Adrenal gland (tissue), 12 donors: ENCODE results near the gene ERBB4. TPM values are rescaled to one million over a fixed set of nuclear protein-coding genes. Genes with fewer than 3 reads are reported as not detected.

Experiments
- DNase-seq, 7 donors: peaks; one replicate each; pipeline ENCODE4 v3.0.0-alpha.2; 2019 to 2020
- H3K27ac ChIP-seq, 5 donors: fragments of 200-600 bp; sonication (generic) in 4 of 5; 1 replicate in 3 of 5; 2 replicates in 2 of 5; pipeline versions ENCODE4 v1.5.1 to v1.8.0; 2016 to 2020; ENCODE audit warnings: mild to moderate bottlenecking in 1 of 5
- H3K27me3 ChIP-seq: fragments of 200-600 bp; 2 replicates; pipeline ENCODE4 v1.8.0; 2021
- H3K36me3 ChIP-seq, 2 donors: fragments of 200-600 bp; replicated peaks in 1 of 2; 1 replicate in 1 of 2; 2 replicates in 1 of 2; pipeline versions ENCODE4 v1.5.1 to v1.8.0; 2018 to 2022
- H3K4me1 ChIP-seq, 2 donors: fragments of 200-600 bp; replicated peaks in 1 of 2; 1 replicate in 1 of 2; 2 replicates in 1 of 2; pipeline versions ENCODE4 v1.5.1 to v1.8.0; 2018 to 2021
- H3K4me3 ChIP-seq, 4 donors: fragments of 200-600 bp; sonication (generic) in 3 of 4; one replicate each; pipeline ENCODE4 v1.5.1; 2016 to 2018
- H3K9me3 ChIP-seq, 3 donors: fragments of 200-600 bp; sonication (generic) in 1 of 3; replicated peaks in 1 of 3; 1 replicate in 2 of 3; 2 replicates in 1 of 3; pipeline versions ENCODE4 v1.5.1 to v1.8.0; 2016 to 2021
- CTCF ChIP-seq, 6 experiments: fragments of 450-650 bp in 4 of 6; fragments of 200-600 bp in 2 of 6; sonication (generic) in 1 of 6; IDR thresholded peaks; 1 replicate in 5 of 6; 2 replicates in 1 of 6; pipeline versions ENCODE4 v1.5.1 to v1.8.0; 2016 to 2021; ENCODE audit warnings: antibody characterized with exemption in 6 of 6, mild to moderate bottlenecking in 2 of 6, moderate library complexity in 1 of 6
- POLR2A ChIP-seq, 2 donors: fragments of 450-650 bp; IDR thresholded peaks; one replicate each; pipeline ENCODE4 v1.6.1; 2017; ENCODE audit warnings: antibody characterized with exemption in 2 of 2, mild to moderate bottlenecking in 2 of 2, moderate library complexity in 1 of 2
- WGBS, 4 donors: extraction: QIAGEN DNeasy Blood & Tissue Kit in 2 of 4; methylation state at CpG; one replicate each; pipeline versions ENCODE4 v1.1.5 to v1.1.7; 2013 to 2017; 5-methylcytosine and 5-hydroxymethylcytosine counted together
- intact Hi-C, 2 donors: fragments of 100-400 bp; cut with DNase I; formaldehyde crosslinking; loops; one replicate each; pipeline versions ENCODE4 v1.14.1 to v1.15.0; 2022 to 2023
- polyA plus RNA-seq, 3 donors: library from polyadenylated mRNA; stranded (reverse); fragments of 200-250 nt in 2 of 3; fragments of 350-450 nt in 1 of 3; fragmentation: Illumina TruSeq in 1 of 3; extraction: RNeasy Lipid Tissue Mini Kit (QIAGEN cat#74804) in 1 of 3; gene quantifications; one replicate each; pipeline ENCODE4 v1.2.3, GENCODE V29; 2013 to 2014
- total RNA-seq, 9 donors: library from RNA; depleted of rRNA in 4 of 9; stranded (reverse); fragments of >200 nt in 4 of 9; fragments of 120-200 nt in 1 of 9; fragmentation: NEBNext Ultra II Directional in 1 of 9; extraction: Animal tissue kit (Norgen Biotek cat#: 25700) in 1 of 9; gene quantifications; one replicate each; pipeline versions ENCODE4 v1.1.0 to v1.2.4, GENCODE V29; 2013 to 2023
- donor health status: healthy with polysubstance abuse.
- donor health status: Bipolar disorder and iron deficiency.
- donor health status: DM: yes; HTN: yes; CAD: no.
- donor health status: DM: no; HTN: no; CAD: no.
- donor health status: DM: no; HTN: no; CAD: no.
- donor health status: DM: yes; HTN: yes; CAD: no.

ERBB4 gene
- total and polyA plus RNA-seq, 12 donors, result 0.06 to 2.9 (median 0.49) TPM

- H3K4me3 ChIP-seq, result no peak overlapping the region
- H3K27me3 ChIP-seq, result no peaks in the 10 kb centered on the region
- intact Hi-C loops, result no loop called here
- no peak for DNase-seq
- H3K9me3 ChIP-seq, result no peaks in the 10 kb centered on the region
- no peaks in the 10 kb centered on the region for H3K4me1 ChIP-seq
- no peak overlapping the region for H3K27ac ChIP-seq
- no peaks in the 10 kb centered on the region for H3K36me3 ChIP-seq
- TF ChIP-seq CTCF (IDR thresholded peaks at IDR 0.05) (no peak), POLR2A (IDR thresholded peaks at IDR 0.05) (no peak)
- WGBS, 4 donors, result 67 to 89% (median 75%) methylated on average over 5 to 6 of the region's 6 CpGs
These were observed 657.2 kb downstream of the ERBB4 start for GRCh38 chr2:211881449-211881848.

GRCh38 chr2:211879323-211879722, 659.3 kb downstream of the ERBB4 start:
- TF ChIP-seq CTCF (IDR thresholded peaks at IDR 0.05), result no peak
- no peak for TF ChIP-seq POLR2A (IDR thresholded peaks at IDR 0.05)
- no peaks in the 10 kb centered on the region for H3K9me3 ChIP-seq
- intact Hi-C loops, result no loop called here
- H3K4me1 ChIP-seq, result no peaks in the 10 kb centered on the region
- no peak for DNase-seq
- H3K4me3 ChIP-seq, result no peak overlapping the region
- no peaks in the 10 kb centered on the region for H3K36me3 ChIP-seq
- no peak overlapping the region for H3K27ac ChIP-seq
- no peaks in the 10 kb centered on the region for H3K27me3 ChIP-seq

GRCh38 chr2:211877061-211877460, 661.5 kb downstream of the ERBB4 start:
- Histone ChIP-seq H3K4me3 (no peak overlapping the region), H3K36me3 (no peaks in the 10 kb centered on the region), H3K27me3 (no peaks in the 10 kb centered on the region), H3K4me1 (no peaks in the 10 kb centered on the region), H3K9me3 (no peaks in the 10 kb centered on the region), H3K27ac (no peak overlapping the region)
- DNase-seq, result no peak
- TF ChIP-seq CTCF (IDR thresholded peaks at IDR 0.05) (no peak), POLR2A (IDR thresholded peaks at IDR 0.05) (no peak)
- WGBS, 4 donors, result 52 to 72% (median 62%) methylated on average over 4 of the region's 4 CpGs
- intact Hi-C loops, result no loop called here

GRCh38 chr2:211875488-211875887, 663.1 kb downstream of the ERBB4 start:
- DNase-seq, result no peak
- no peaks in the 10 kb centered on the region for H3K36me3 ChIP-seq
- no peaks in the 10 kb centered on the region for H3K4me1 ChIP-seq
- TF ChIP-seq POLR2A (IDR thresholded peaks at IDR 0.05) (no peak), CTCF (IDR thresholded peaks at IDR 0.05) (no peak)
- H3K4me3 ChIP-seq, result no peak overlapping the region
- no peak overlapping the region for H3K27ac ChIP-seq
- H3K27me3 ChIP-seq, result no peaks in the 10 kb centered on the region
- intact Hi-C loops, result no loop called here
- no peaks in the 10 kb centered on the region for H3K9me3 ChIP-seq
